Ovary (tissue), 9 donors: Measurements from ENCODE around the gene CFAP20DC. TPM values are rescaled to one million over a fixed set of nuclear protein-coding genes. Genes with fewer than 3 reads are reported as not detected.

Experiments used
- DNase-seq, 5 donors: peaks; one replicate each; pipeline ENCODE4 v3.0.0-alpha.2; 2019 to 2020
- H3K27ac ChIP-seq, 2 donors: fragments of 200-600 bp; one replicate each; pipeline versions ENCODE4 v1.5.1 to v1.8.0; 2019 to 2022
- H3K27me3 ChIP-seq: fragments of 200-600 bp; one replicate; pipeline ENCODE4 v1.8.0; 2022
- H3K36me3 ChIP-seq: fragments of 200-600 bp; sonication (generic); one replicate; pipeline ENCODE4 v1.5.1; 2019
- H3K4me1 ChIP-seq: one replicate; pipeline ENCODE4 v1.8.1; 2013; ENCODE audit warnings: mild to moderate bottlenecking, moderate library complexity; ENCODE audit not compliant: insufficient read depth
- H3K4me3 ChIP-seq: fragments of 200-600 bp; sonication (generic); one replicate; pipeline ENCODE4 v1.5.1; 2017
- H3K9me3 ChIP-seq, 2 donors: fragments of 200-600 bp in 1 of 2; sonication (generic) in 1 of 2; one replicate each; pipeline versions ENCODE4 v1.5.1 to v1.8.1; 2013 to 2019; ENCODE audit warnings: mild to moderate bottlenecking in 1 of 2, moderate library complexity in 1 of 2
- POLR2A ChIP-seq: fragments of 450-650 bp; IDR thresholded peaks from one replicate; pipeline ENCODE4 v1.6.1; 2017; ENCODE audit warnings: antibody characterized with exemption, mild to moderate bottlenecking, moderate library complexity
- WGBS, 3 donors: extraction: QIAGEN DNeasy Blood & Tissue Kit in 1 of 3; methylation state at CpG; one replicate each; pipeline versions ENCODE4 v1.1.5 to v1.1.7; 2013 to 2017; 5-methylcytosine and 5-hydroxymethylcytosine counted together
- intact Hi-C, 4 donors: fragments of 100-400 bp; cut with DNase I; formaldehyde crosslinking; loops; one replicate each; pipeline versions ENCODE4 v1.11.0 to v1.15.1; 2022 to 2023
- polyA plus RNA-seq, 2 donors: library from polyadenylated mRNA; stranded (reverse); fragments of 200-250 nt in 1 of 2; fragments of 350-450 nt in 1 of 2; fragmentation: Illumina TruSeq in 1 of 2; extraction: RNeasy Lipid Tissue Mini Kit (QIAGEN cat#74804) in 1 of 2; gene quantifications; one replicate each; pipeline ENCODE4 v1.2.3, GENCODE V29; 2013 to 2014
- total RNA-seq, 7 donors: library from RNA; depleted of rRNA in 2 of 7; stranded (reverse); fragments of >200 nt in 2 of 7; fragmentation: NEBNext Ultra II Directional in 3 of 7; extraction: Animal tissue kit (Norgen Biotek cat#: 25700) in 3 of 7; gene quantifications; one replicate each; pipeline versions ENCODE4 v1.1.0 to v1.2.4, GENCODE V29; 2016 to 2023
- TF ChIP-seq, protein P1 (sequence below), 3 donors: fragments of 450-650 bp in 2 of 3; fragments of 200-600 bp in 1 of 3; IDR thresholded peaks; one replicate each; pipeline versions ENCODE4 v1.5.1 to v1.8.0; 2016 to 2022; ENCODE audit warnings: antibody characterized with exemption in 3 of 3, mild to moderate bottlenecking in 1 of 3
- donor health status: DM: no; HTN: no; CAD: no; lungs with moderate emphysema.
- donor health status: DM: no; HTN: no; CAD: no.
- donor health status: Bipolar disorder and iron deficiency.
- donor health status: DM: yes; HTN: yes; CAD: no.
- donor health status: DM: no; HTN: no; CAD: no.
- donor health status: DM: yes; HTN: yes; CAD: no.

CFAP20DC gene
- total and polyA plus RNA-seq, 9 donors: 0.10 to 2.4 (median 0.47) TPM

- TF ChIP-seq, protein P1, sequence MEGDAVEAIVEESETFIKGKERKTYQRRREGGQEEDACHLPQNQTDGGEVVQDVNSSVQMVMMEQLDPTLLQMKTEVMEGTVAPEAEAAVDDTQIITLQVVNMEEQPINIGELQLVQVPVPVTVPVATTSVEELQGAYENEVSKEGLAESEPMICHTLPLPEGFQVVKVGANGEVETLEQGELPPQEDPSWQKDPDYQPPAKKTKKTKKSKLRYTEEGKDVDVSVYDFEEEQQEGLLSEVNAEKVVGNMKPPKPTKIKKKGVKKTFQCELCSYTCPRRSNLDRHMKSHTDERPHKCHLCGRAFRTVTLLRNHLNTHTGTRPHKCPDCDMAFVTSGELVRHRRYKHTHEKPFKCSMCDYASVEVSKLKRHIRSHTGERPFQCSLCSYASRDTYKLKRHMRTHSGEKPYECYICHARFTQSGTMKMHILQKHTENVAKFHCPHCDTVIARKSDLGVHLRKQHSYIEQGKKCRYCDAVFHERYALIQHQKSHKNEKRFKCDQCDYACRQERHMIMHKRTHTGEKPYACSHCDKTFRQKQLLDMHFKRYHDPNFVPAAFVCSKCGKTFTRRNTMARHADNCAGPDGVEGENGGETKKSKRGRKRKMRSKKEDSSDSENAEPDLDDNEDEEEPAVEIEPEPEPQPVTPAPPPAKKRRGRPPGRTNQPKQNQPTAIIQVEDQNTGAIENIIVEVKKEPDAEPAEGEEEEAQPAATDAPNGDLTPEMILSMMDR (IDR thresholded peaks at IDR 0.05): no peak
- no peak for TF ChIP-seq POLR2A
- Histone ChIP-seq H3K27me3 (no peaks in the 10 kb centered on the region), H3K9me3 (no peaks in the 10 kb centered on the region), H3K27ac (no peak overlapping the region), H3K4me3 (no peak overlapping the region), H3K4me1 (no peaks in the 10 kb centered on the region), H3K36me3 (no peaks in the 10 kb centered on the region)
- intact Hi-C loops: no loop called here
- no peak for DNase-seq
- 43 to 70% (median 47%) methylated on average over 1 of the region's 1 CpG for WGBS, 3 donors
These were observed 357.3 kb downstream of the CFAP20DC start for GRCh38 chr3:58692484-58692883.
